OCI-LY3 (cell line): ENCODE measurements around the gene SHBG.
"Not testable (repeated sequence)": the region's sequence is repeated elsewhere in the genome, so short reads cannot be mapped to it uniquely, and the experiment has no call there.

Source experiments
- CTCF ChIP-seq: fragments of 200-600, 300-600 bp; sonication (generic); IDR thresholded peaks from 2 replicates; pipeline ENCODE4 v1.5.1; 2014; ENCODE audit warnings: antibody characterized with exemption, low read length, low read depth
- EZH2phosphoT487 ChIP-seq: fragments of 200-600 bp; shearing (Covaris generic); IDR thresholded peaks from 2 replicates; pipeline ENCODE4 v1.6.1; 2018; ENCODE audit warnings: antibody characterized with exemption, mixed run types, low read depth

DNA sequence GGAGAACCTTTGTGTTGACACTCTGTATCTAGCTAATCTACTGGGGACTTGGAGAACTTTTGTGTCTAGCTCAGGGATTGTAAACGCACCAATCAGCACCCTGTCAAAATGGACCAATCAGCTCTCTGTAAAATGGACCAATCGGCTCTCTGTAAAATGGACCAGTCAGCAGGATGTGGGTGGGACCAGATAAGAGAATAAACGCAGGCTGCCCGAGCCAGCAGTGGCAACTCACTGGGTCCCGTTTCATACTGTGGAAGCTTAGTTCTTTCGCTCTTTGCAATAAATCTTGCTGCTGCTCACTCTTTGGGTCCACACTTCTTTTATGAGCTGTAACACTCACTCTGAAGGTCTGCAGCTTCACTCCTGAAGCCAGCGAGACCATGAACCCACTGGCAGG is 11.7 kb downstream of the SHBG start:
- not testable (repeated sequence) for TF ChIP-seq CTCF, EZH2phosphoT487
